Stimulated activated CD4-positive, alpha-beta T cell treated with anti-CD3 and anti-CD28 coated beads, TNF-alpha, amount 100 ng/mL, for 48 hours (primary cell): Measurements from ENCODE around the gene ARHGEF7.

Experiments
- DNase-seq, 3 donors: peaks; one replicate each; pipeline ENCODE4 v3.0.0-alpha.2; 2020; ENCODE audit warnings: low read depth in 3 of 3

Gene ARHGEF7

GRCh38 chr13:111346101-111346680, 231.1 kb downstream of the ARHGEF7 start:
- no peak for DNase-seq

GRCh38 chr13:111347438-111347837, 232.3 kb downstream of the ARHGEF7 start:
- no peak for DNase-seq

DNA sequence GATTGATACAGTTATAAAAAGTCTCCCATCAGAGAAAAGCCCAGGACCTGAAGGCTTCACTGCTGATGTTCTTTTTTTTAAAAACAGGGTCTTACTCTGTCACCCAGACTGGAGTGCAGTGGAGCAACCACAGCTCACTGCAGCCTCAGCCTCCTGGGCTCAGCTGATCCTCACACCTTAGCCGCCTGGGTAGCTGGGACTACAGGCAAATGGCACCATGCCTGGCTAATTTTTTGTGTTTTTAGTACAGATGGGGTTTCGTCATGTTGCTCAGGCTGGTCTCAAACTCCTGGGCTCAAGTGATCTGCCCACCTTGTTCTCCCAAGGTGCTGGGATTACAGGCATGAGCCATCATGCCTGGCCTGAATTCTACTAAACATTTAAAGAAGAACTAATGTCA, 238.4 kb downstream of the ARHGEF7 start:
- no peak for DNase-seq

GRCh38 chr13:111354789-111355188, 239.7 kb downstream of the ARHGEF7 start:
- no peak for DNase-seq
